Measurements from ENCODE around the gene FOXK1. TPM values are rescaled to one million over a fixed set of nuclear protein-coding genes. Genes with fewer than 3 reads are reported as not detected.

The FOXK1 gene
- total and polyA plus RNA-seq, 2 of the 13 experiments (the other 11 are each of a cell fraction or from before 2014, with no cell fraction given) = 4.6 to 8.8 TPM

DNA sequence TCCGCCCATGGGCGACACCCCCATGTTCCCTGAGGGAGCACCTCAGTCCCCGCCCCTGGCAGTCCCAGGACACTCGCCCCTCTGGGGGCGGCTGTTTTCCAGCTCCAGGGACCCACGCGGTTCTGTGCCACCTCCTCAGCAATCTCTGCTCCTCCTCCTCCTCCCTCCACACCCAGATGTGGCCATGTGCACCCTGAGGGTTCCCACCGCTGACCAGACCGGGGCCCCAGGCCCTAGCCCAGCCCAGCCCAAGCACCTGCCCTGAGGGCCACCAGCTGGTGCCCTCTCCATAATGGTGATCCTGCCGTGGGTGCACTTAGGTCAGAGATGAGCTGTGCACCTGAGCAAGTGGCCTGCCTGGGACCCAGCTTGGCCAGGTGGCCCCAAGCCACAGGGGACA, 118.4 kb downstream of the FOXK1 start:
- ATAC-seq (no peak), FAIRE-seq (no peak), DNase-seq (ENCODE audit: low spot score) (no peak)
- in situ Hi-C loops (cut with HindIII; ENCODE audit: extremely low pct_ligation_motif_present, low pct_unique_long_range_greater_than_20kb) = no loop called here
- WGBS (ENCODE audit: low lambda C conversion rate) = 0% methylated on average over 5 of the region's 10 CpGs
- no peak overlapping the region for H3K4me2 ChIP-seq (ENCODE audit: low read depth, low read length)
- no peaks in the 10 kb centered on the region for H3K9me3 ChIP-seq (ENCODE audit: low read length)
- H4K20me1 ChIP-seq (ENCODE audit: insufficient read depth, low read length) = no peaks in the 10 kb centered on the region
- H3K27ac ChIP-seq (ENCODE audit: extremely low read length, insufficient read depth, low read length) = no peak overlapping the region
- BruUV-seq (replicated peaks) = no TSS peak
- ChIA-PET POLR2A (no interaction called here), CTCF (ENCODE audit: low intra/inter-chr PET ratio, low total read pairs) (no interaction called here)
- H3K79me2 ChIP-seq (ENCODE audit: insufficient read depth, low read length) = no peaks in the 10 kb centered on the region
- H3K36me3 ChIP-seq (replicated peaks in 1 of 2; ENCODE audit: control insufficient read depth in 1 of 2, insufficient read depth in 2 of 2, low read length in 2 of 2) = no peaks in the 10 kb centered on the region
- H3K4me1 ChIP-seq (ENCODE audit: insufficient read depth, low read length) = peaks cover 14% of the 10 kb centered on the region
- intact Hi-C loops (cut with micrococcal nuclease; ENCODE audit: unreplicated experiment) = no loop called here
- no peak for TF ChIP-seq RARA (CRISPR knock-in tag; IDR thresholded peaks at IDR 0.05)
- no peak overlapping the region for H3K4me3 ChIP-seq (replicated peaks in 1 of 3; ENCODE audit: insufficient read depth in 1 of 3, low read depth in 2 of 3, low read length in 3 of 3)
- no peak overlapping the region for H2AFZ ChIP-seq (ENCODE audit: low read length)
- peaks cover 1 to 18% of the 10 kb centered on the region in 2 experiments; a peak in 3 of 5 replicates for H3K27me3 ChIP-seq (ENCODE audit: control insufficient read depth in 1 of 2, insufficient read depth in 2 of 2, low read length in 2 of 2)
- H3K9ac ChIP-seq (ENCODE audit: insufficient read depth, low read depth, low read length) = no peak overlapping the region

DNA sequence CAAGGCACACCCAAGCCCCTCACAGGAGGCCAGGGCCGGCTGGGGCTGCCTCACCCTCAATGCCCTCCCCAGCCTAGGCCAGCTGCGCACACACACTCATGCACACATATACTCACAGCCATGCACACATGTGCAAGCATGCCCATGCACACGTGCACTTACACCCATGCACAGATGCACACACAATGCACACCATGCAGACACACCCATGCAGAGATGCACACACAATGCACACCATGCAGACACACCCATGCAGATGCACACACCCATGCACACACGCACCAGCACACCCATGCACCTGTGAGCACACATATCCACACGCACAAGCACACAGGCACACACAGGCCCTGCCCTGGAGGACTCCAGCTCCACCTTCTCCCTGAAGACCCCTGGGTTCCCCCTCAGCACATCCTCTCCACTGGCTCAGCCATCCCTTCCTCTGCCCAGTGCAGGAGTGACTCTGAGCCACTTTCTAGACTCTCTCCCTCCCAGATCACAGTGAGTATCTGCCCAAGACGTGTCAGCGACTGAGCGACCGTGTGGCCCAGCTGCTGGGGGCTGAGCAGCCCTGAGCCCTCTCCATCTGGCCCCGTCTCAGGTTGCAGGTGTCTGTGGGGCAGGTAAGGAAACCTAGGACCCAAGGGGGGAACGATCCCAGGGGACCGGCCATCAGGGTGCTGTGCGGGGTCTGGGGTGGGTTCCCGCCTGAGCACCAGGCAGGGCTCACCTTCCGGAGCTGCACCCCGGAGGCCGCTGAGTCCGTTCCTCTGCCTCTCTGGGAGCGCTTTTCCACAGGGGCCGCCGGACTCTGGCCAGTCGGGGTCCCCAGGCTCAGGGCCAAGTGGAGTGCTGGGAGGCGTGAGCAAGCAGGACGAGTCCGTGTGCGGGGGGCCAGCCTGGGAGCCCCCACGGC, 119.1 kb downstream of the FOXK1 start:
- ChIA-PET POLR2A (no interaction called here), CTCF (ENCODE audit: low intra/inter-chr PET ratio, low total read pairs) (no interaction called here)
- H3K4me2 ChIP-seq (ENCODE audit: low read depth, low read length) = no peak overlapping the region
- TF ChIP-seq, protein P1, sequence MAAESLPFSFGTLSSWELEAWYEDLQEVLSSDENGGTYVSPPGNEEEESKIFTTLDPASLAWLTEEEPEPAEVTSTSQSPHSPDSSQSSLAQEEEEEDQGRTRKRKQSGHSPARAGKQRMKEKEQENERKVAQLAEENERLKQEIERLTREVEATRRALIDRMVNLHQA (CRISPR knock-in tag; IDR thresholded peaks at IDR 0.05) = no peak
- TF ChIP-seq, protein P2, sequence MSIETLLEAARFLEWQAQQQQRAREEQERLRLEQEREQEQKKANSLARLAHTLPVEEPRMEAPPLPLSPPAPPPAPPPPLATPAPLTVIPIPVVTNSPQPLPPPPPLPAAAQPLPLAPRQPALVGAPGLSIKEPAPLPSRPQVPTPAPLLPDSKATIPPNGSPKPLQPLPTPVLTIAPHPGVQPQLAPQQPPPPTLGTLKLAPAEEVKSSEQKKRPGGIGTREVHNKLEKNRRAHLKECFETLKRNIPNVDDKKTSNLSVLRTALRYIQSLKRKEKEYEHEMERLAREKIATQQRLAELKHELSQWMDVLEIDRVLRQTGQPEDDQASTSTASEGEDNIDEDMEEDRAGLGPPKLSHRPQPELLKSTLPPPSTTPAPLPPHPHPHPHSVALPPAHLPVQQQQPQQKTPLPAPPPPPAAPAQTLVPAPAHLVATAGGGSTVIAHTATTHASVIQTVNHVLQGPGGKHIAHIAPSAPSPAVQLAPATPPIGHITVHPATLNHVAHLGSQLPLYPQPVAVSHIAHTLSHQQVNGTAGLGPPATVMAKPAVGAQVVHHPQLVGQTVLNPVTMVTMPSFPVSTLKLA (IDR thresholded peaks at IDR 0.05) = peak; percentile 90
- TF ChIP-seq, protein P3, sequence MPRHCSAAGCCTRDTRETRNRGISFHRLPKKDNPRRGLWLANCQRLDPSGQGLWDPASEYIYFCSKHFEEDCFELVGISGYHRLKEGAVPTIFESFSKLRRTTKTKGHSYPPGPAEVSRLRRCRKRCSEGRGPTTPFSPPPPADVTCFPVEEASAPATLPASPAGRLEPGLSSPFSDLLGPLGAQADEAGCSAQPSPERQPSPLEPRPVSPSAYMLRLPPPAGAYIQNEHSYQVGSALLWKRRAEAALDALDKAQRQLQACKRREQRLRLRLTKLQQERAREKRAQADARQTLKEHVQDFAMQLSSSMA (CRISPR knock-in tag; IDR thresholded peaks at IDR 0.05) = no peak
- no peak for TF ChIP-seq PHF5A (CRISPR knock-in tag; IDR thresholded peaks at IDR 0.05; ENCODE audit: low read depth, unreplicated experiment)
- no peak for TF ChIP-seq SAP130 (CRISPR knock-in tag; IDR thresholded peaks at IDR 0.05; ENCODE audit: low read depth)
- H3K4me3 ChIP-seq (replicated peaks in 1 of 3; ENCODE audit: insufficient read depth in 1 of 3, low read depth in 2 of 3, low read length in 3 of 3) = no peak overlapping the region
- H3K79me2 ChIP-seq (ENCODE audit: insufficient read depth, low read length) = no peaks in the 10 kb centered on the region
- H3K36me3 ChIP-seq (replicated peaks in 1 of 2; ENCODE audit: control insufficient read depth in 1 of 2, insufficient read depth in 2 of 2, low read length in 2 of 2) = no peaks in the 10 kb centered on the region
- DNase-seq (ENCODE audit: low spot score) = no peak
- no peak overlapping the region for H2AFZ ChIP-seq (ENCODE audit: low read length)
- ATAC-seq = 0 out of 3 replicates have a peak, but pooled peaks have one; percentile 4
- H3K4me1 ChIP-seq (ENCODE audit: insufficient read depth, low read length) = peaks cover 14% of the 10 kb centered on the region
- in situ Hi-C loops (cut with HindIII; ENCODE audit: extremely low pct_ligation_motif_present, low pct_unique_long_range_greater_than_20kb) (no loop called here), intact Hi-C loops (cut with micrococcal nuclease; ENCODE audit: unreplicated experiment) (no loop called here)
- BruUV-seq (replicated peaks) = no TSS peak
- no peak for FAIRE-seq
- no peaks in the 10 kb centered on the region for H4K20me1 ChIP-seq (ENCODE audit: insufficient read depth, low read length)
- 39% methylated on average over 10 of the region's 27 CpGs for WGBS (ENCODE audit: low lambda C conversion rate)
- no peaks in the 10 kb centered on the region for H3K9me3 ChIP-seq (ENCODE audit: low read length)
- H3K9ac ChIP-seq (ENCODE audit: insufficient read depth, low read depth, low read length) = no peak overlapping the region
- no peak overlapping the region for H3K27ac ChIP-seq (ENCODE audit: extremely low read length, insufficient read depth, low read length)
- H3K27me3 ChIP-seq (ENCODE audit: control insufficient read depth in 1 of 2, insufficient read depth in 2 of 2, low read length in 2 of 2) = peaks cover 1 to 25% of the 10 kb centered on the region in 2 experiments; a peak in 3 of 5 replicates

Measured in HepG2 (cell line).